NB4 (cell line): Measurements from ENCODE around the gene GULP1.

Source experiments
- DNase-seq: peaks from one replicate; pipeline ENCODE4 v3.0.0; 2010; ENCODE audit warnings: low read depth
- H3K4me3 ChIP-seq: one replicate; pipeline ENCODE4 v1.5.1; 2011; ENCODE audit warnings: mild to moderate bottlenecking, low read depth, low read length, moderate library complexity
- CTCF ChIP-seq: IDR thresholded peaks from one replicate; pipeline ENCODE4 v1.5.1; 2012; ENCODE audit warnings: low read depth, low read length
- MAX ChIP-seq: IDR thresholded peaks from 2 replicates; pipeline ENCODE4 v1.6.1; 2011; ENCODE audit warnings: low read depth, low read length
- MYC ChIP-seq: IDR thresholded peaks from 2 replicates; pipeline ENCODE4 v1.6.1; 2011; ENCODE audit warnings: low read depth, low read length
- POLR2A ChIP-seq: IDR thresholded peaks from 2 replicates; pipeline ENCODE4 v1.6.1; 2011; ENCODE audit warnings: mild to moderate bottlenecking; ENCODE audit not compliant: insufficient read length; ENCODE audit errors: extremely low read depth

The GULP1 gene

GRCh38 chr2:188399159-188399558 lies 107.5 kb downstream of the GULP1 start:
- H3K4me3 ChIP-seq = no peak overlapping the region
- no peak for DNase-seq
- TF ChIP-seq POLR2A (no peak), CTCF (no peak), MYC (no peak), MAX (no peak)

- no peak overlapping the region for H3K4me3 ChIP-seq
- DNase-seq = no peak
- TF ChIP-seq MAX = no peak
Measured at GRCh38 chr2:188403676-188404075, 112.0 kb downstream of the GULP1 start.

GRCh38 chr2:188404341-188405004 lies 112.8 kb downstream of the GULP1 start:
- H3K4me3 ChIP-seq = no peak overlapping the region
- DNase-seq = no peak
- no peak for TF ChIP-seq CTCF
- TF ChIP-seq POLR2A = no peak
- no peak for TF ChIP-seq MYC
- no peak for TF ChIP-seq MAX

GRCh38 chr2:188406414-188406813 lies 114.7 kb downstream of the GULP1 start:
- no peak for DNase-seq
- H3K4me3 ChIP-seq = no peak overlapping the region
- TF ChIP-seq MAX = no peak
- no peak for TF ChIP-seq MYC
- TF ChIP-seq POLR2A = no peak
- no peak for TF ChIP-seq CTCF

- TF ChIP-seq MYC (no peak), CTCF (no peak), POLR2A (no peak), MAX (no peak)
- no peak overlapping the region for H3K4me3 ChIP-seq
- no peak for DNase-seq
Measured at GRCh38 chr2:188410504-188411235, 119.0 kb downstream of the GULP1 start.

GRCh38 chr2:188412190-188412589 lies 120.5 kb downstream of the GULP1 start:
- DNase-seq = no peak
- no peak overlapping the region for H3K4me3 ChIP-seq
- TF ChIP-seq MAX (no peak), CTCF (no peak), POLR2A (no peak), MYC (no peak)
